ENCODE measurements around the gene NR2F6.

DNA sequence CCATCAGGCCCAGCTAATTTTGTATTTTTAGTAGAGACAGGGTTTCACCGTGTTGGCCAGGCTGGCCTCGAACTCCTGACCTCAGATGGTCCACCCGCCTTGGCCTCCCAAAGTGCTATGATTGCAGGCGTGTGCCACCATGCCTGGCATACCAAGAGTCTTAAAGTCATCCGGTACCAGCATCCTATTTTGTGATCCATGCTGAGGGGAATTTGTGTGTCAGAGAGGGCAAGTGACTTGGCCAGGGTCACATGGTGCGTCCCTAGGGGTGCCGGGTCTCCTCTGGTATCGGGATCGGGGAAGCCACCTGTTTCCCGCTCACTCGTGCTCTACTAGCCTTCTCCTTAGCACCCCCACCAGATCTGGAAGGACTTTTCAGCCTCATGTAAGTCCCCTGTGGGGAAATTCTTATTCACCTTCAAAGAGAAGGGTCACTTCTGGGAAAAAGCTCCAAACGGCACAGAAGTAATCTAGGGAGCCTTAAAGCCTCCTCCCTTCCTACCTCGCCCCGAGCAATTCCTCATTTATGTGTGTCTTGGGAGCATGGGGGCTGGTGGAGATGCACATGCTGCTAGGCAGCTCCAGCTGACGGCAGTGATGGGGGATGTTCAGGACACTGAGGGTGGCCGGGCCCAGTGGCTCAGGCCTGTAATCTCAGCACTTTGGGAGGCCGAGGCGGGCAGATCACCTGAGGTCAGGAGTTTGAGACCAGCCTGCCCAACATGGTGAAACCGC lies 29.9 kb upstream of the NR2F6 start:
- no peak for TF ChIP-seq EZH2 (IDR thresholded peaks at IDR 0.05)
- TF ChIP-seq POLR2AphosphoS5 (IDR thresholded peaks at IDR 0.05; ENCODE audit: borderline replicate concordance, low read depth, low read length) = no peak

Data from SK-N-MC (cell line).